GM23248 (cell line): ENCODE data around the gene DHRS1. TPM values are rescaled to one million over a fixed set of nuclear protein-coding genes. Genes with fewer than 3 reads are reported as not detected.

Source experiments
- DNase-seq: peaks from one replicate; pipeline ENCODE4 v3.0.0-alpha.2; 2015
- H2AFZ ChIP-seq: fragments of 200-600 bp; sonication (generic); 2 replicates; pipeline ENCODE4 v1.6.1; 2016; ENCODE audit warnings: antibody characterized with exemption
- H3F3A ChIP-seq: fragments of 200-600 bp; sonication (generic); 2 replicates; pipeline ENCODE4 v1.6.1; 2016; ENCODE audit warnings: mild to moderate bottlenecking, antibody characterized with exemption, mixed run types; ENCODE audit not compliant: insufficient read depth
- H3K27ac ChIP-seq: fragments of 200-600 bp; sonication (generic); 2 replicates; pipeline ENCODE4 v1.5.1; 2016; ENCODE audit warnings: mild to moderate bottlenecking
- H3K27me3 ChIP-seq: fragments of 200-600 bp; sonication (generic); replicated peaks from 2 replicates; pipeline ENCODE4 v1.6.1; 2016; ENCODE audit warnings: mild to moderate bottlenecking; ENCODE audit not compliant: insufficient read depth
- H3K36me3 ChIP-seq: fragments of 200-600 bp; sonication (generic); 2 replicates; pipeline ENCODE4 v1.6.1; 2016; ENCODE audit warnings: low read depth, mild to moderate bottlenecking
- H3K4me1 ChIP-seq: fragments of 200-600 bp; sonication (generic); 2 replicates; pipeline ENCODE4 v1.6.1; 2016; ENCODE audit warnings: mild to moderate bottlenecking; ENCODE audit not compliant: insufficient read depth
- H3K4me2 ChIP-seq: fragments of 200-600 bp; sonication (generic); one replicate; pipeline ENCODE4 v1.6.1; 2016; ENCODE audit warnings: mild to moderate bottlenecking; ENCODE audit not compliant: unreplicated experiment
- H3K4me3 ChIP-seq: fragments of 200-600 bp; sonication (generic); 2 replicates; pipeline ENCODE4 v1.5.1; 2016; ENCODE audit warnings: mild to moderate bottlenecking
- H3K79me2 ChIP-seq: fragments of 200-600 bp; sonication (generic); 2 replicates; pipeline ENCODE4 v1.6.1; 2016; ENCODE audit warnings: mild to moderate bottlenecking; ENCODE audit not compliant: insufficient read depth
- H3K9ac ChIP-seq: fragments of 200-600 bp; sonication (generic); 2 replicates; pipeline ENCODE4 v1.6.1; 2016; ENCODE audit warnings: mild to moderate bottlenecking
- H3K9me2 ChIP-seq: fragments of 200-600 bp; sonication (generic); 2 replicates; pipeline ENCODE4 v1.6.1; 2016; ENCODE audit warnings: mixed run types, mild to moderate bottlenecking, moderate library complexity; ENCODE audit not compliant: insufficient read depth
- H3K9me3 ChIP-seq: fragments of 200-600 bp; sonication (generic); one replicate; pipeline ENCODE4 v1.6.1; 2017; ENCODE audit warnings: low read depth
- H4K20me1 ChIP-seq: fragments of 200-600 bp; sonication (generic); 2 replicates; pipeline ENCODE4 v1.6.0; 2016; ENCODE audit not compliant: insufficient read depth
- EZH2 ChIP-seq: fragments of 200-600 bp; sonication (generic); IDR thresholded peaks from 2 replicates; pipeline ENCODE4 v1.6.1; 2018; ENCODE audit warnings: antibody characterized with exemption, mild to moderate bottlenecking; ENCODE audit not compliant: insufficient read depth, poor library complexity, severe bottlenecking
- EZH2phosphoT487 ChIP-seq: fragments of 200-600 bp; sonication (generic); IDR thresholded peaks from 2 replicates; pipeline ENCODE4 v1.6.1; 2018; ENCODE audit warnings: antibody characterized with exemption, moderate library complexity, mild to moderate bottlenecking, low read depth; ENCODE audit not compliant: insufficient read depth
- WGBS, 2 experiments: methylation state at CpG; one replicate each; pipeline ENCODE4 v1.1.6; 2015 to 2017; ENCODE audit warnings: low lambda C conversion rate in 2 of 2, low coverage in 1 of 2; ENCODE audit errors: missing lambda C conversion rate in 2 of 2; 5-methylcytosine and 5-hydroxymethylcytosine counted together
- in situ Hi-C: fragments of 300-500 bp; cut with MboI; formaldehyde crosslinking; loops from 2 replicates; pipeline ENCODE4 v1.15.0; 2020
- polyA plus RNA-seq: library from polyadenylated mRNA; unstranded; fragments of >200 nt; fragmentation: Nextera tagmentation; extraction: Ambion mirVana; gene quantifications from 2 replicates; pipeline ENCODE4 v1.2.1, GENCODE V29; 2016
- total RNA-seq: library from RNA; depleted of rRNA; stranded (reverse); fragments of >200 nt; shearing (Covaris generic); gene quantifications from 2 replicates; pipeline ENCODE4 v1.2.3, GENCODE V29; 2014

The DHRS1 gene
- total and polyA plus RNA-seq, 2 experiments from 2014 or later: 12.8 to 31.0 TPM

GRCh38 chr14:24280797-24281460 lies 18.7 kb downstream of the DHRS1 start:
- no peaks in the 10 kb centered on the region for H4K20me1 ChIP-seq
- H3K4me2 ChIP-seq: no peak overlapping the region
- no peaks in the 10 kb centered on the region for H3F3A ChIP-seq
- H3K9me3 ChIP-seq: no peaks in the 10 kb centered on the region
- no peak overlapping the region for H3K4me3 ChIP-seq
- no peak overlapping the region for H3K9ac ChIP-seq
- no peaks in the 10 kb centered on the region for H3K9me2 ChIP-seq
- no peaks in the 10 kb centered on the region for H3K27me3 ChIP-seq
- H2AFZ ChIP-seq: no peak overlapping the region
- no peak overlapping the region for H3K27ac ChIP-seq
- H3K4me1 ChIP-seq: peaks cover 16% of the 10 kb centered on the region; the same call in 1 of the 2 replicates
- no peak for TF ChIP-seq EZH2phosphoT487
- no peak for TF ChIP-seq EZH2
- in situ Hi-C loops: no loop called here
- DNase-seq: peak; percentile 56
- no peaks in the 10 kb centered on the region for H3K79me2 ChIP-seq
- H3K36me3 ChIP-seq: no peaks in the 10 kb centered on the region
- WGBS, 2 experiments: 44 to 52% methylated on average over 6 of the region's 6 CpGs

GRCh38 chr14:24279301-24280186 lies 20.0 kb downstream of the DHRS1 start:
- in situ Hi-C loops: no loop called here
- 58 to 60% methylated on average over 11 of the region's 11 CpGs for WGBS, 2 experiments
- TF ChIP-seq EZH2 (no peak), EZH2phosphoT487 (no peak)
- Histone ChIP-seq H3K4me1 (peaks cover 16% of the 10 kb centered on the region; the same call in 1 of the 2 replicates), H3K9me2 (no peaks in the 10 kb centered on the region), H2AFZ (0 out of 2 replicates have a peak overlapping the region, but pooled peaks have one; percentile 9), H3K4me2 (no peak overlapping the region), H3K27me3 (no peaks in the 10 kb centered on the region), H3K9ac (no peak overlapping the region), H4K20me1 (no peaks in the 10 kb centered on the region), H3K9me3 (no peaks in the 10 kb centered on the region), H3K4me3 (no peak overlapping the region), H3K79me2 (no peaks in the 10 kb centered on the region), H3K27ac (no peak overlapping the region), H3K36me3 (no peaks in the 10 kb centered on the region), H3F3A (no peaks in the 10 kb centered on the region)
- peak; percentile 51 for DNase-seq

- Histone ChIP-seq H4K20me1 (no peaks in the 10 kb centered on the region), H3K4me3 (no peak overlapping the region)
Observed at GRCh38 chr14:24278424-24278823, 21.2 kb downstream of the DHRS1 start.

GRCh38 chr14:24277606-24278321 lies 21.8 kb downstream of the DHRS1 start:
- H3K4me3 ChIP-seq: no peak overlapping the region
- H4K20me1 ChIP-seq: no peaks in the 10 kb centered on the region
- no peaks in the 10 kb centered on the region for H3K27me3 ChIP-seq
- H3K9me2 ChIP-seq: no peaks in the 10 kb centered on the region
- no peak overlapping the region for H3K9ac ChIP-seq
- H3K36me3 ChIP-seq: no peaks in the 10 kb centered on the region
- WGBS, 2 experiments: 54 to 59% methylated on average over 11 of the region's 11 CpGs
- H3F3A ChIP-seq: no peaks in the 10 kb centered on the region
- no peaks in the 10 kb centered on the region for H3K79me2 ChIP-seq
- TF ChIP-seq EZH2 (no peak), EZH2phosphoT487 (no peak)
- H3K9me3 ChIP-seq: no peaks in the 10 kb centered on the region
- peaks cover 16% of the 10 kb centered on the region; the same call in 1 of the 2 replicates for H3K4me1 ChIP-seq
- in situ Hi-C loops: no loop called here
- no peak overlapping the region for H3K4me2 ChIP-seq
- no peak overlapping the region for H3K27ac ChIP-seq
- H2AFZ ChIP-seq: no peak overlapping the region
- DNase-seq: no peak

More at GRCh38 chr14:24278424-24278823, 21.2 kb downstream of the DHRS1 start:
- 88 to 91% methylated on average over 5 of the region's 5 CpGs for WGBS, 2 experiments
- Histone ChIP-seq H3K9me2 (no peaks in the 10 kb centered on the region), H3K9ac (no peak overlapping the region), H3F3A (no peaks in the 10 kb centered on the region), H2AFZ (no peak overlapping the region), H3K36me3 (no peaks in the 10 kb centered on the region), H3K27ac (no peak overlapping the region), H3K79me2 (no peaks in the 10 kb centered on the region), H3K9me3 (no peaks in the 10 kb centered on the region), H3K27me3 (no peaks in the 10 kb centered on the region), H3K4me2 (no peak overlapping the region), H3K4me1 (peaks cover 16% of the 10 kb centered on the region; the same call in 1 of the 2 replicates)
- in situ Hi-C loops: no loop called here
- TF ChIP-seq EZH2 (no peak), EZH2phosphoT487 (no peak)
- no peak for DNase-seq
